Effector CD8-positive, alpha-beta T cell (primary cell): Measurements from ENCODE around the gene AGMO.

Experiments
- DNase-seq: peaks from one replicate; lab custom pipeline; 2025; lab: John Stamatoyannopoulos, UW

Gene AGMO

DNA sequence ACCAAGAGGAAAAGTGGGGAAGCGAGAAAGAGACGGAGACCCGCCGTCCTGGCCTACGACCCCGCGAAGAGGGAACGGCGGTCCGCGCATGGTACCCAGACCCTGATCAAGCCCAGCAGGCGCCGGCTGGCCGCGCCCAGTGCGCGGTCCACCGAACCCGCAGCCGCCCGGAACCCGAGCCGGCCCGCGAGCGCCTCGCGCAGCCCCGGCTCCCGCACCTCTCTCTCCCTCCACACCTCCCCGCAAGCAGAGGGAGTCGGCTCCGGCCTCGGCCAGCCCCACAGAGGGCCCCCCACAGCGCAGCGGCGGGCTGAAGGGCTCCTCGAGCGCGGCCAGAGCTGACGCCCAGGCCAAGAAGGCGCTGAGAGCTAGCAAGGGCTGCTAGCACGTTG is 164.7 kb downstream of the AGMO start:
- DNase-seq = no peak

DNA sequence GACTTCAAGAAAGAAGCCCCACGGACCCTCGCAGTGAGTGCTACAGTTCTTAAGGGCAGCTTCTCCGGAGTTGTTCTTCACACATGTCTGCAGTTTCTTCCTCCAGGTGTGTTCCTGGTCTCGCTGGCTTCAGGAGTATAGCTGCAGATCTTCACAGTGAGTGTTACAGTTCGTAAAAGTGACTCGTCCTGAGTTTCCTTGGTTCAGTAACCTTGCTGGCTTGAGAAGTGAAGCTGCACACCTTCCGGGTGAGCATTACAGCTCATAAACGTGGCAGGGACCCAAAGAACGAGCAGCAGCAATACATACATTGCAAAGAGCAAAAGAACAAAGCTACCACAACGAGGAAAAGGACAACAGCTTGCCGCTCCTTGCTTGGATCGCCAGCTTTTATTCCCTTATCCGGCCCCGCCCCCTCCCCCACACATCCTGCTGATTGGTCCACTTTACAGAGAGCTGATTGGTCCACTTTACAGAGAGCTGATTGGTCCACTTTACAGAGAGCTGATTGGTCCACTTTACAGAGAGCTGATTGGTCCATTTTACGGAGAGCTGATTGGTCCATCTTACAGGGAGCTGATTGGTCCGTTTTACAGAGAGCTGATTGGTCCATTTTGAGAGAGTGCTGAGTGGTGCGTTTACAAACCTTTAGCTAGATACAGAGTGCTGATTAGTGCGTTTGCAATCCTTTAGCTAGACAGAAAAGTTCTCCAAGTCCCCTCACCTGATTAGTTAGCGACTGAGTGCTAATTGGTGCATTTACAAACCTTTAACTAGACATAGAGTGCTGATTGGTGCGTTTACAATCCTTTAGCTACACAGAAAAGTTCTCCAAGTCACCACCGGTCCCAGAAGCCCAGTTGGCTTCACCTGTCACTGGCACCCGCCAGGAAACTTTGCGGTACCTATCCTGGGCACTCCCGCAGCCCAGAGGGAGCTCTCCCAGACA is 165.3 kb downstream of the AGMO start:
- DNase-seq = no peak

DNA sequence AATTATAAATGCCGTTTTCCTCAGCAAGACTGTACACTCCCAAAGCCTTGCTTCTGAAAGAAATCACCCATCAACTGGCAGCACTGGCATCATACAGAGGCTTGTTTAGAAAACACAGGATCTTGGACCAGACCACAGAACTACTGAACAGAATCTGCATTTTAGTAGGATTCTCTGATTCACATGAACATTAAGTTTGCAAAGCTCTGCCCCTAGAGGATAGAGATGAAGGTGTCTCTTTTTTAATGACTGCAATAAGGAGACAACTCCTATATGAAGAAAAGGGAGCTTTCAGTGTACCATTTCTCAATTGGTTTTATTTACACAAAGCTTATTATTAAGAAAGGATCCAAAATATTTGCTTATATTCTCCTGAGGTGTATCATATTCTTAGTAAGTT is 172.7 kb downstream of the AGMO start:
- no peak for DNase-seq

DNA sequence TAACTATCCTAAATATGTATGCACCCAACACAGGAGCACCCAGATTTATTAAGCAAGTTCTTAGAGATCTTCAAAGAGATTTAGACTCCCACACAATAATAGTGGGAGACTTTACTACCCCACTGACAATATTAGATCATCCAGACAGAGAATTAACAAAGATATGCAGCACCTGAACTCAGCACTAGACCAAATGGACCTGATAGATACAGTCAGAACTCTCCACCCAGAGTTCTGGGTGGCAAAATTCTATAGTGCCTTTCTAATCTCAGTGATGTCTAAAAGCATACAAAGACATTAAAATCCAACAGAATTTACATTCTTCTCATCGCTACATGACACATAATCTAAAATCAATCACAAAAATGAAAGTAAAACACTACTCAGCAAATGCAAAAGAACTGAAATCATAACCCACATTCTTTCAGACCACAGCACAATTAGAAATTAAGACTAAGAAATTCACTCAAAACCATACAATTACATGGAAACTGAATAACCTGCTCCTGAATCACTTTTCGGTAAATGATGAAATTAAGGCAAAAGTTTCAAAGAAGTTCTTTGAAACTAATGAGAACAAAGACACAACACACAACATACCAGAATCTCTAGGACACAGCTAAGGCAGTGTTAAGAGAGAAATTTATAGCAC is 183.2 kb downstream of the AGMO start:
- no peak for DNase-seq

DNA sequence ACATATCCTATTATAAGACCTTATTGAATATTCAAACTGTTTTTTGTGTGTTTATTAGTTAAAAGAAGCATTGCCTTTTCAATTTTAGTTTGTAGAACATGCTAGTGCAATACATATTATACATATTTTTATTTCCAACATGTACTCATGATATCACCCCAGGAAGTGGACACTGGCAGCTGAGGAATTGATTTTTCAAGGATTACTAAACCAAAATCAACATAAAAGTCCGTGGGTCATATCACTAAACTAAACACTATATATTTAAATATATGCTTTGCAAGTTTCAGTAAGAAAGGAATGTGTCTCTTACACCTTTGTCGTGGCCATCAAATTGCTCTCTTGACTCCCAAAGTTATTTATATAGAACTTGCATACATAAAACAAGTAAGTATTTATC is 185.2 kb downstream of the AGMO start:
- no peak for DNase-seq

DNA sequence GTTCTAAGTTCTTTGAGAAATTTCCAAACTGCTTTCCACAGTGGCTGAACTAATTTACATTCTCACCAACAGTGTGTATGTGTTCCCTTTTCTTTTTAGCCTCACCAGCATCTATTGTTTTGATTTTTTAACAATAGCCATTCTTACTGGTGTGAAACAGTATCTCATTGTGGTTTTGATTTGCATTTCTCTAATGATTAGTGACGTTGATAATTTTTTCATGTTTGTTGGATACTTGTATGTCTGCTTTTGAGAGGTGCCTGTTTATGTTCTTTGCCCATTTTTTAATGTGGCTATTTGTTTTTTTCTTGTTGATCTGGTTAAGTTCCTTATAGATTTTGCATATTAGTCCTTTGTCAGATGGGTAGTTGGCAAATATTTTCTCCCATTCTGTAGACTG is 191.4 kb downstream of the AGMO start:
- DNase-seq = no peak

DNA sequence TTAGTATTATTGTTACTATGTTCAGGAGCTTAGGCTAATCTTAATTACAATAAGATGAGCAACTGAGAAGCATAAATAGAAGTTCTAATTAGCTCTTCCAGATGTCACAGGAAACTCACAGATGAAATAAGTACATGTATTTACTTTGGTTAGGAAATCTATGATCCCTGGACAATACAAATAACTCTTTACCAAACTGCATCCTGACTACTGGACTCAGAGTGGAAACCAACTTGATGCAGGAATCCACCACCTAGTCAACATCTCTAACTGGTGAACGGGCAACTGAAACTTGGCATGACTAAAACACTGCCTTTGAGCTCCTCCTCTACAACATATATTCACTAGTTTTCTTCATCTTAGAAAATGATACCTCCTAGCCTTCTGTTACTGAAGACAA is 193.2 kb downstream of the AGMO start:
- no peak for DNase-seq

DNA sequence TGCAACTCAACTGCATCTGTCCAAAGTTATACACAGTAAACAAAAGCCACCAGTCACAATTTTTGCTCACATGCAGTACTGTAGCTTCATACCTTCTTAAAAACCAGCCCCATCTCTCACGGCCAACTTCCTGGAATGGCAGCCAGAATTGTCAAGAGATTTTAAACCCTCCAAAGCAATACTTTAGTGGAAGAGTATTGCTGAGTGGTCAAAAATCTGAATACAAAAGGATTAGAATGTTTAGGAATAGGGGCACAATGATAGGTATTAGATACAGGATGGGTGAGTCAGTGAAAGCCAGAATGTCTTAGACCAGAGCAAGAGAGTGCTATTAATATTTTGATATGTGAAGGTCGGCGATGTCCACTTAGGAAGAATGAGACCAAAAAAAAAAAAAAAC is 193.9 kb downstream of the AGMO start:
- DNase-seq = no peak

DNA sequence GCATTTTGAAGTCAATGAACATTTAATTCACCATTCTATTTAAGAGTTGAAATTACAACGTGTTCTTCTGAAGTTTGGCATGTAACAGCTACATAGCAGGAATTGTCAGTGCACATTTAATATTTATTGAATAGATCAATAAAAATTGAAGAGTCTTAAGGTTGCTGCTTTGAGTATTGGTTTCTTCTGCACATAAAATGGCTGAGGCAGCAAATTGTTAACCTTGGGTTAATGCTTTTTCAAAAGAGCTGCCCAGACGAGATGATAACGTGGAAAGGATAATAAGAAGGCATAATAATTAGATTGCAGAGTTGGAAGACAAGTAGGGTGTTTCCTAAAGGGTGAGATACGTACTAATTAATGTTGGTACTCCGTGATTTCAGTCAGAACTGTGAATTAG is 203.7 kb downstream of the AGMO start:
- DNase-seq = no peak

DNA sequence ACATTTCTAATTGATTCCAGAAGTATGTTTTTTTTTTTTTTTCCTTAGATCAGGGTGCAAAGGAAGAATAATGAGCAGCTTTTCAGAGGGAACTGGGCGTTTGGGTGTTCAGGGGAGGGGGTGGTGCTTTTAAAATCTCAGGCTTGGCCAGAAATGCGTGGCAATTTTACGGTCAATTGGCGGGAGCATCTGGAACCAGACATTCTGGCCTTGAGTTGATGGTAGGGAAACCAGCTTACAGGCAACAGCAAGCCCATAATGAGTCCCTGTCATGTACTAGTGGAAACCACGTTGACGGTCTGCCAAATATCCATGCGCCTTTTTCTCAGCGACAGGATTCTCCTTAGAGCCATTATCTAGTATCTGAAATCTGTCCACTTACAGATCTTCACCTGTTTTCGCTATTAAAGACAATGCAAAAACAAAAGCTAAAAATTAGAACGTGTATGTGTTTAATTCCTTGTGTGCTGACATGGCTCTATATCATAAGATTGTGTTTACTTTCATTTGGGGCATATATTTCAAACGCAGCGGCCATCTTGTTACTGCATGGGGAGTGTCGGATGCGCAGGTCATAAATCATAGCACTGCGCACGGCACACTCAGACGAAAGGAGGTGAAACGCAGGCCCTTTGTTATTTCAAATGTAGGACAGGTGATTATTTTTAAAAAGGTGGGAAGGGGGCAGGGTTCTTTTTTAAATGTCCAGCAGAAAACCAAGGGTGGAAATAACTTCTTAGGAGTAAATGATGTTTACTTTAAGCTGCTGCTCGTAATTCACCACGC is 209.2 kb downstream of the AGMO start:
- no peak for DNase-seq

DNA sequence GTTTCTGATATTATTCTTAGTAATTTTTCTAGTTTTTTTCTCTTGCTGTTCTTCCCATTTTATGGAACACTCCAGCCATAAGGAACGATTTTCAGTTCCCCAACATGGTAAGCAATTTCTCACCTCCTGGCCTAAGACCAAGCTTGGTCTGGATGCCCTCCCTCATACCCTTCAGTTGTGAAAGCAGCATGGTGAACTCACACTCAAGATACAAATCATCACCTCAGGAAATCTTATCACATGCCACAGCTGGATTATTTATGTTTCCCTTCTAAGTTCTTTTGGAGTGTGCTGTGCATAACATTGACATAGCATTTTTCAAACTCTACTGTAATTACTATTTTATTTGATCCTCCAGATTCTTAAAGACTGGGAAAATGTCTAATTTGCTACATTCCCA is 216.6 kb downstream of the AGMO start:
- no peak for DNase-seq

DNA sequence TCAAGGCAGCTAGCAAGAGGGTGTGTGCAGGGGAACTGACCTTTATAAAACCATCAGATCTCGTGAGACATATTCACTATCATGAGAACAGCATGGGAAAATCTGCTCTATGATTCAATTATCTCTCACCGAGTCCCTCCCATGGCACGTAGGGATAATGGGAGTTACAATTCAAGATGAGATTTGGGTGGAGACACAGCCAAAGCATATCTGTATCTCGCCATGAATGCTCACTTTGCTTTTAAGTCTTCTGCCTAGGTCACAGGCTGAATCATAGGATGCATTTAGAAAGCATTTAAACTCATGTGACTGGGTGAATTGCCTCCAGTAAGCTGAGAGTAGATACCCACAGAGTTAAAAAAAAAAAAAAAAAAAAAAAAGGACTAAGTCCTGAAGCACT is 220.0 kb downstream of the AGMO start:
- DNase-seq = no peak

DNA sequence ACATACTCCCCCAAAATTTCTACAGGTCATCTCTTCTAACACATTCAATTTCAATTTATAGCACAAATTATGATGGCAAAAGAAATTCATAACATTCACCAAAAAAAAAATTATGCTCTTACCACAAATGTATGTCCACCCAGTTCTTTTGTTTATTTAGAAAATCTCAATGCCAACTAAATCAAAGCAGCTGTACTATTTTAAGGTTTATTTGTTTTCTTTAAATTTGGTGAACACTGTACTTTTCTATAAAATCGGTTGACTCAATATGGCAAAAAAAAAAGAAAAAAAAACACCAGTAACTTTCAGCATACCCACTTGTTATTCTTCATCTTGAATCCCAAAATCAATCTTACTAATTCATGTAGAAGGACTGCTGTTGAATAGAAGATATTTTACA is 225.7 kb downstream of the AGMO start:
- no peak for DNase-seq

DNA sequence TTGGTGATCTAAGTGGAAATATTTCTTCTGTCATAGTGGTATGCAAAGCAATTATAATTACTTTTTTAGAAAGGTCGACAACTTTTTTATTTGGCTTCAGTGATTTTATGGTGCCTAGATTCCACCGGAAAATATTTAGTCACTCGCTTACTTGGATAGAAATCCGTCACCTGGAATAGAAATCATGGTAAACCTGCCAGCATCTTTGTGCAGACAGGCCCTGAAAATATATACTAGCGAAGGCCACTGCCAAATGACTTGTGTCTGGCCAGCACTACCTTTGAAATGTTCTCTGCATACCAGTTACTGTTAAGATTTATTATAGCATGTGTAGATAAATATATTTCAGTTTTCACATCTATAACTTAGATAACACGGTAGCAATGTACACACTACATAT is 226.4 kb downstream of the AGMO start:
- no peak for DNase-seq

DNA sequence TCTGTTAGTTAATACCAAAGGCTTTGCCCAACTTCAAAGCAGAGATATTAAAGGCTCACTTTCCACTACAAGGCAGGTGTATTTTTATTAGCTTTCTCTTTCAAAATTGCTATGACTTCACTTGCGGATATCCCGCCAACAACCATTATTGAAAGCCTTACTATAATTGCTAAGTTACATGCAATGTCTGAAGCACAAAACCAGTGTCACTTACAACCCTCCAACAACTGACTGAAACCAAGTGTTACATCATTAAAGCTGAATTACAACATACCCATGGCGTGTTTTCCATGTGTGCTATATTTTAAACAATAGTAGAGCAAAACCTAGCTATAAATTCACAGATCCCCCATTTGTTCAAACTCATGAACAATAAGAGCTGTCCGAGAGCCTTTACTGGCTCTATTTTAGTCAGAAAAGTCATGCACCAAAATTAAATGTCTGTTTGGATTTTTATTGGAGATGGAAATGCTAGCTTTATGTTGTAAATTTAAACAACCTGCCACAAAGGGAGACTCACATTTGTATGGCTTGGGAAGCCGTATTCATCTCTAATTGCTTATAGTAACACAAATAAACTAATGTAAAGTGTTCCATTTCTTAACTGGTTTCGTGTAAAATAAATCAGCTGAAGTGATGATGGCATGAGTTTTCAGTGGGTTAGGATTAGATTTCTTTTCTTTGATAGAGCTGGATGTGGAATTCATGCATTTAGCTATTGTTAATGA is 227.1 kb downstream of the AGMO start:
- no peak for DNase-seq

DNA sequence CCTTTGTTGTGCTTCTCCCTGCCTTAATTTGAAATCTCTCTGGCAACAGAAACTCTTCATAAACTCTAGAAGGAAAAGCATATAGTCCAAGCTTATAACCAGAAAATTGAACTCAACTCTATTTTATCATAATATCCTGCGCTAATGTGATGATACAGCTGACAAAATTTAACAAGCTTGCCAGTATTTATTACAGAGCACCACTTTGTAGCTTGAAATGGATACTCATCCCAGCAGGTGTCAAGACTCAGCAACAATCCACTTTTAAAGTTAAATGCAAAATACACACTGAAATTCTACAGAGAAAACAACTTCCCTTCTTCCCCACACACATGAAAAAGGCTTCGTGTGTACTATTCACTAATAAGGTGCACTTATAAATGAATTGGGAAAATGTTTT is 228.9 kb downstream of the AGMO start:
- no peak for DNase-seq

DNA sequence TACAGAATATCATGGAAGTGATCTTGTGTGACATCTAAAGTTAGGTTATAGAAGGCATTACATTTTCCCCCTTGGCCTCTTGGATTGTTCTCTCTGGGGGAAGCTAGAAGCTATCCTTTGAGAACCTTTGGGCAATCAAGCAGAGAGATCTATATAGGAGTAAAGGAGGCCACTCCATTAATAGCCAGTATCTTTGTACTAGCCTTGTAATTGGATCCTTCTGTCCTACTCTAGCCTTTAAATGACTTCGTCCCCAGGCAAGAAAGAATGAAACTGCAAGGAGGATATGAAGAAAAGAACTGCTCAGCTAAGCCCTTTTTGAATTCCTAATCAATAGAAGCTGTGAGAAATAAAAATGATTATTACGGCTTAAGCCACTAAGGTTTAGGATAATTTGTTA is 230.9 kb downstream of the AGMO start:
- DNase-seq = no peak

DNA sequence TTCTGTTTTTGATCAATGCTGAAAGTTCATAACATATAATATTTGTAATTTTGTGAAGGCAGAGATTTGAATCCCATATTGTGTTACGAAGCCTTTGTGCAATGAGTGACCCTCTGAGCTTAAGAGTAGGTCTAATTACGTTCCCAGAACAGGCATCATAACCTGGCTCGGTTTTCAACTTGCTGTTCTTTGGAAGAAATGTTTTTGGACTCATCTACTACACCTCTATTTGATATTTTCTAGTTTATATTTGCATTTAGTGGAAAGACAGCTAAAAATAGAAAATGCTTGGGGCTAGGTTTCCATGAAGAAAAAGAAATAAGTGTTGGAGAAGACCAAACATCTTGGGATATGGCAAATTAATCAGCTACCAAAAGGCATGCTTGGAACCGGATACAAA is 234.8 kb downstream of the AGMO start:
- no peak for DNase-seq

DNA sequence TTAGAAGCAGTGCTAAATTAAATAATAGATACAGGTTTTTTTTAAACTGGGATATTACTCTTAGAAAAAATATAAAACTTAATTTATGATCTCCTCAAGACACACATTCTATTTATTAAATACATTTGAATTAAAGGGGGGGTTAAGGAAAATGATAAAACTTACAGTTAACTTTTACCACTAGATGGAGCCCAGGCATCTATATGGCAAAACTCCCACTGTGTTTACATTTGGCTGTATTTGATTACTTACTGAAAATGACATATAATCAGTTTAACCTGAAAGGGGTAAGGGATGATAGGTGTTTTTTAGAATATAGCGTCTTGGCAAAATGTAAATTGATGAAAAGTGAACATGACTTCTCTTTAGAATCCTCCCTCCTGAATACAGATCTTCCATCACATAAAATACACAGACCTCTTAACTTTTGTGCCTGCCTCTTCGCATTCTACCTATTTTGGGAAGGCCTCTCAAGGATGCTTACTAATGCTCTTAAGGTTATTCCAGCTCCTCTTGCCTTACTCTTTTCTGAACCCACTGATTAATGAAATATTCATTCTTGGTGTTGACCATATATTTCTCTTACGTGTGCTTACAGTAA is 235.7 kb downstream of the AGMO start:
- no peak for DNase-seq

DNA sequence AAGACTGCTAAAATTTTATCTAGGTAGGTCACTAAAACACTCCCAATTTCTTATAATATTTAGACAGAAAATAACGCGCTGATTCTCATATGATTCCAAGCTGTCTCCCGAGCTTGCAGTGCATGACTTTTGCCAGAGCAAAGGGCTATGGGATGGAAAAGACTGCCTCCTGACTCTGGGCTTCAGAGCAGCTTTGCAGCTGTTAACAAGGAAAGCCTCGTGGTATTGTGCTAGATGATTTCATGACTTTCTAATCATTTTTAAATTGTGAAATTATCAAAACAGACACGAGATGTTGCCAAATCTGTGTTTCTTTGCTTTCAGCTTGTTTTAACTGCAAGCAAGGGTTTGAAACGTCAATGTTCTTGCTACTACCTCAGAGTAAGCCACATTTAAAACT is 238.3 kb downstream of the AGMO start:
- DNase-seq = no peak

DNA sequence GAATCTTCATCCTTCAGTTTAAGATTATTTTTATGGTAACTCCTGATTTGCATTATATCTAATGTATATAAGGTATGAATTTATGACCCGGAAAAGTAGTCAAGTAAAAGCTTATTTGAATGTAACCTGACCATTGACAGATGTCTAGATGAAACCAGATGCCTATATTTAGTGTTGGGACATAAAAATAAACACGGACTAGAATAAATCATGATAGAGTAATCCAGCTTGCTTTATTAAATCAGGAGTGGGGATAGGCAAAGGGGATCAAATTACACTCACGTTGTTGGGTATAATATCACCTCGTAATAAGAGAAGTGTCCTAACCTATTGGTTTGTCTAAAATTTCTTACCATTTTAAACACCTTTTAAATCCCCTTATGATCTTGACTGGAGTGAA is 244.6 kb downstream of the AGMO start:
- DNase-seq = no peak

DNA sequence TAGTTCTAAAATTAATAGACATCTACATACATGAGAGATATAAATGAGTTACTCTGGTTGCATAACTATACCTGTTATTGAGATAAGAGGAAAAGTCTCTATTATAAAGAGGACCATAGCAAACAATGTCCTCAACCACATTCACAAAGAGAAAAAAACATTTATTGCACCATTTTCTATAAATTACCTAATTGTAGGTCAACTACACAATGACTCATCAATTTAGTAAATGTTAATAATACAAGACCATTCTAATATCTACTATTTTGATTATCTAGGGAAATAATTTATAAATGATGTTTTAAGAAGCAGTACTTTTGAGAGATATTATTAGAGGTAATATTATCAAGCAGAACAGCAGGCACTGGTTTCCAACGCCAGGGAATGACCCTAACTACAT is 246.1 kb downstream of the AGMO start:
- DNase-seq = no peak
